Uterine smooth muscle cell (primary cell): ENCODE results near the gene WBP11. TPM values are rescaled to one million over a fixed set of nuclear protein-coding genes. Genes with fewer than 3 reads are reported as not detected.

Experiments
- total RNA-seq: library from RNA; depleted of rRNA; stranded (reverse); fragments of >200 nt; gene quantifications from 2 replicates; pipeline ENCODE4 v1.2.3, GENCODE V29; 2014

The WBP11 gene
- total RNA-seq = 5.2 and 12.4 TPM in 2 replicates

GRCh38 chr12:14803011-14803829 is at the start of gene WBP11, which contains the start of gene C12orf60:
WBP11 (minus strand) TSS chr12:14803478; CDS start chr12:14801383, 2,095 bp downstream.
C12orf60 (plus strand) TSS chr12:14803670; CDS start chr12:14822936, 19,266 bp downstream.

GRCh38 chr12:14843425-14843887 is 40.2 kb upstream of the WBP11 start, which contains the start of gene ART4:
ART4 (minus strand) TSS chr12:14843526; CDS start chr12:14843113, 413 bp downstream.

GRCh38 chr12:14814014-14814413 is 10.7 kb upstream of the WBP11 start, which contains the start of gene SMCO3:
SMCO3 (minus strand) TSS chr12:14814182; CDS start chr12:14806680, 7,502 bp downstream.

Other genes with a start within 250 kb of the WBP11 start
- 1.4 and 1.5 TPM in 2 replicates for gene PLBD1, start 235.6 kb downstream of the WBP11 start, total RNA-seq
- not detected in 2 replicates for gene GUCY2C, start 106.9 kb downstream of the WBP11 start, total RNA-seq
- 0.50 and 0.66 TPM in 2 replicates for gene C12orf60, start 192 bp upstream of the WBP11 start, total RNA-seq
- gene SMCO3, start 10.7 kb upstream of the WBP11 start, total RNA-seq = 0.11 and 1.4 TPM in 2 replicates
- not detected in 2 replicates for gene ART4, start 40.0 kb upstream of the WBP11 start, total RNA-seq
- 4.0 and 45.0 TPM in 2 replicates for gene MGP, start 82.4 kb upstream of the WBP11 start, total RNA-seq
- not detected in 2 replicates for gene ERP27, start 135.1 kb upstream of the WBP11 start, total RNA-seq
- gene ARHGDIB, start 158.1 kb upstream of the WBP11 start, total RNA-seq = 2.7 and 3.9 TPM in 2 replicates
- not detected in 2 replicates for gene PDE6H, start 169.6 kb upstream of the WBP11 start, total RNA-seq